ENCODE results near the gene CC2D1A. TPM values are rescaled to one million over a fixed set of nuclear protein-coding genes. Genes with fewer than 3 reads are reported as not detected.

CC2D1A gene
- total and polyA plus RNA-seq, 2 experiments from 2014 or later = 23.1 to 39.7 TPM

- no peaks in the 10 kb centered on the region for H3K27me3 ChIP-seq (ENCODE audit: insufficient read depth)
- no peaks in the 10 kb centered on the region for H3K79me2 ChIP-seq (replicated peaks; ENCODE audit: insufficient read depth)
- peak overlapping the region; percentile 66 for H3K4me3 ChIP-seq
- H3K27ac ChIP-seq (ENCODE audit: low read depth) = no peak overlapping the region
- TF ChIP-seq POLR2AphosphoS5 (IDR thresholded peaks at IDR 0.05; ENCODE audit: low read depth) (peak; percentile 60), STAT1 (IDR thresholded peaks at IDR 0.05; ENCODE audit: unreplicated experiment) (no peak)
- Mint-ChIP-seq H3K36me3 (ENCODE audit: low read depth) (no peaks in the 10 kb centered on the region; the same call in 2 of the 3 replicates), H3K4me3 (peak overlapping the region; percentile 60), H3K9me3 (no peaks in the 10 kb centered on the region), H3K4me1 (peaks cover 18% of the 10 kb centered on the region), H3K27me3 (ENCODE audit: insufficient read depth, low read depth, poor library complexity) (peaks cover 14% of the 10 kb centered on the region), H3K27ac (peak overlapping the region; percentile 81; the same call in 1 of the 2 replicates)
- H3K4me1 ChIP-seq (ENCODE audit: insufficient read depth) = peaks cover 21% of the 10 kb centered on the region
- no peaks in the 10 kb centered on the region for H3F3A ChIP-seq (replicated peaks; ENCODE audit: low read depth)
- no peak overlapping the region for H2AFZ ChIP-seq
- no peaks in the 10 kb centered on the region for H3K36me3 ChIP-seq (ENCODE audit: insufficient read depth)
- peak overlapping the region; percentile 92 for H3K4me2 ChIP-seq
- DNase-seq (ENCODE audit: low spot score) = peak; percentile 99
- ATAC-seq = peak; percentile 83
- H4K20me1 ChIP-seq (replicated peaks; ENCODE audit: insufficient read depth) = no peaks in the 10 kb centered on the region
- no peaks in the 10 kb centered on the region for H3K9me2 ChIP-seq (ENCODE audit: insufficient read depth)
Measured at GRCh38 chr19:13978351-13979243, 72.6 kb downstream of the CC2D1A start.

- peak overlapping the region; percentile 66 for H3K4me3 ChIP-seq
Measured at GRCh38 chr19:13979244-13979615, 73.2 kb downstream of the CC2D1A start.

More at GRCh38 chr19:13979244-13979615, 73.2 kb downstream of the CC2D1A start:
- peak overlapping the region; percentile 92 for H3K4me2 ChIP-seq
- no peak overlapping the region for H2AFZ ChIP-seq
- no peak for DNase-seq (ENCODE audit: low spot score)
- TF ChIP-seq EZH2phosphoT487 (IDR thresholded peaks at IDR 0.05; ENCODE audit: unreplicated experiment) = no peak
- TF ChIP-seq ZNF462 (CRISPR knock-in tag; IDR thresholded peaks at IDR 0.05) = no peak
- no peak for TF ChIP-seq REST (IDR thresholded peaks at IDR 0.05; ENCODE audit: unreplicated experiment)
- TF ChIP-seq STAT1 (IDR thresholded peaks at IDR 0.05; ENCODE audit: unreplicated experiment) = no peak
- TF ChIP-seq EZH2 (IDR thresholded peaks at IDR 0.05; ENCODE audit: low read depth, unreplicated experiment) = no peak
- no peak for TF ChIP-seq NANOG (IDR thresholded peaks at IDR 0.05; ENCODE audit: borderline replicate concordance)
- TF ChIP-seq CTCF (conservative IDR thresholded peaks at IDR 0.05; ENCODE audit: low read depth in 2 of 2) = no peak
- no peak for TF ChIP-seq CREB1 (CRISPR knock-in tag; IDR thresholded peaks at IDR 0.05; ENCODE audit: low read depth)
- peaks cover 17% of the 10 kb centered on the region for H3K4me1 ChIP-seq (ENCODE audit: insufficient read depth)
- ATAC-seq = peak; percentile 4
- no peaks in the 10 kb centered on the region for H4K20me1 ChIP-seq (replicated peaks; ENCODE audit: insufficient read depth)
- Mint-ChIP-seq H3K27ac (no peak overlapping the region), H3K9me3 (no peaks in the 10 kb centered on the region), H3K36me3 (ENCODE audit: low read depth) (no peaks in the 10 kb centered on the region; the same call in 2 of the 3 replicates), H3K4me3 (peak overlapping the region; percentile 57; the same call in 2 of the 3 replicates), H3K4me1 (peaks cover 15% of the 10 kb centered on the region), H3K27me3 (ENCODE audit: insufficient read depth, low read depth, poor library complexity) (peaks cover 11% of the 10 kb centered on the region)
- H3K36me3 ChIP-seq (ENCODE audit: insufficient read depth) = no peaks in the 10 kb centered on the region
- H3K79me2 ChIP-seq (replicated peaks; ENCODE audit: insufficient read depth) = no peaks in the 10 kb centered on the region
- H3F3A ChIP-seq (replicated peaks; ENCODE audit: low read depth) = no peaks in the 10 kb centered on the region
- no peak overlapping the region for H3K27ac ChIP-seq (ENCODE audit: low read depth)
- no peaks in the 10 kb centered on the region for H3K9me2 ChIP-seq (ENCODE audit: insufficient read depth)
- no peaks in the 10 kb centered on the region for H3K27me3 ChIP-seq (ENCODE audit: insufficient read depth)
